Breast epithelium (tissue), 4 donors: ENCODE measurements around the gene GOLGA6A. TPM values are rescaled to one million over a fixed set of nuclear protein-coding genes. Genes with fewer than 3 reads are reported as not detected.
A peak's percentile ranks its signal among the peaks of the same experiment; 100 is the strongest.

Source experiments
- DNase-seq, 2 donors: peaks; one replicate each; pipeline ENCODE4 v3.0.0-alpha.2; 2019; ENCODE audit warnings: low spot score in 2 of 2
- H3K27ac ChIP-seq, 2 donors: fragments of 200-600 bp; sonication (generic) in 1 of 2; one replicate each; pipeline ENCODE4 v1.5.1; 2016 to 2019; ENCODE audit warnings: mild to moderate bottlenecking in 1 of 2
- H3K27me3 ChIP-seq, 2 donors: fragments of 200-600 bp; sonication (generic) in 1 of 2; one replicate each; pipeline versions ENCODE4 v1.5.1 to v1.6.0; 2017 to 2019; ENCODE audit warnings: control low read depth in 1 of 2, mild to moderate bottlenecking in 1 of 2
- H3K36me3 ChIP-seq: fragments of 200-600 bp; one replicate; pipeline ENCODE4 v1.5.1; 2019
- H3K4me1 ChIP-seq, 2 donors: fragments of 200-600 bp; sonication (generic); one replicate each; pipeline ENCODE4 v1.5.1; 2016 to 2019; ENCODE audit warnings: control low read depth in 1 of 2
- H3K4me3 ChIP-seq, 3 donors: fragments of 200-600 bp; sonication (generic); 1 replicate in 2 of 3; 2 replicates in 1 of 3; pipeline ENCODE4 v1.5.1; 2016 to 2019; ENCODE audit warnings: mild to moderate bottlenecking in 3 of 3, moderate library complexity in 2 of 3
- H3K9me3 ChIP-seq, 2 donors: fragments of 200-600 bp; sonication (generic) in 1 of 2; one replicate each; pipeline ENCODE4 v1.5.1; 2016 to 2019; ENCODE audit warnings: control low read depth in 1 of 2
- CTCF ChIP-seq, 3 donors: fragments of 450-650 bp; IDR thresholded peaks; one replicate each; pipeline ENCODE4 v1.5.1; 2016 to 2017; ENCODE audit warnings: antibody characterized with exemption in 3 of 3, mild to moderate bottlenecking in 3 of 3, moderate library complexity in 3 of 3
- POLR2A ChIP-seq: fragments of 450-650 bp; IDR thresholded peaks from one replicate; pipeline ENCODE4 v1.6.1; 2016; ENCODE audit warnings: antibody characterized with exemption, mild to moderate bottlenecking, moderate library complexity
- POLR2AphosphoS5 ChIP-seq, 3 donors: sonication (generic); formaldehyde crosslinking; IDR thresholded peaks; one replicate each; pipeline ENCODE4 v1.6.1; 2017; ENCODE audit warnings: antibody characterized with exemption in 3 of 3
- intact Hi-C: fragments of 100-400 bp; cut with DNase I; formaldehyde crosslinking; loops from one replicate; pipeline ENCODE4 v1.15.1; 2023; ENCODE audit warnings: low total_unique reads
- total RNA-seq, 3 donors: library from RNA; depleted of rRNA; stranded (reverse); fragments of >200 nt; gene quantifications; one replicate each; pipeline ENCODE4 v1.1.0, GENCODE V29; 2016

Gene GOLGA6A
- total RNA-seq, 3 donors from 2014 or later = 1.0 TPM; not detected in 2

- TF ChIP-seq CTCF (IDR thresholded peaks at IDR 0.05) = no peak
- no peak for TF ChIP-seq POLR2A
- TF ChIP-seq POLR2AphosphoS5 (IDR thresholded peaks at IDR 0.05) = no peak
- H3K9me3 ChIP-seq = no peaks in the 10 kb centered on the region
- intact Hi-C loops = no loop called here
- H3K4me3 ChIP-seq = no peak overlapping the region
- no peak for DNase-seq
- peak overlapping the region; percentile 61 to 92 for H3K27ac ChIP-seq
- peaks cover 0 to 3% of the 10 kb centered on the region in 2 donors for H3K4me1 ChIP-seq
- H3K27me3 ChIP-seq = no peaks in the 10 kb centered on the region
- no peaks in the 10 kb centered on the region for H3K36me3 ChIP-seq
These were observed 38.7 kb downstream of the GOLGA6A start for GRCh38 chr15:74043425-74044266.

- Histone ChIP-seq H3K27me3 (no peaks in the 10 kb centered on the region), H3K4me3 (no peak overlapping the region), H3K9me3 (no peaks in the 10 kb centered on the region), H3K36me3 (no peaks in the 10 kb centered on the region), H3K27ac (peak overlapping the region; percentile 61 to 92), H3K4me1 (no peaks in the 10 kb centered on the region)
- TF ChIP-seq POLR2A (no peak), CTCF (IDR thresholded peaks at IDR 0.05) (no peak), POLR2AphosphoS5 (IDR thresholded peaks at IDR 0.05) (no peak)
- no peak for DNase-seq
- intact Hi-C loops = no loop called here
These were observed 39.5 kb downstream of the GOLGA6A start for GRCh38 chr15:74042603-74043424.

DNA sequence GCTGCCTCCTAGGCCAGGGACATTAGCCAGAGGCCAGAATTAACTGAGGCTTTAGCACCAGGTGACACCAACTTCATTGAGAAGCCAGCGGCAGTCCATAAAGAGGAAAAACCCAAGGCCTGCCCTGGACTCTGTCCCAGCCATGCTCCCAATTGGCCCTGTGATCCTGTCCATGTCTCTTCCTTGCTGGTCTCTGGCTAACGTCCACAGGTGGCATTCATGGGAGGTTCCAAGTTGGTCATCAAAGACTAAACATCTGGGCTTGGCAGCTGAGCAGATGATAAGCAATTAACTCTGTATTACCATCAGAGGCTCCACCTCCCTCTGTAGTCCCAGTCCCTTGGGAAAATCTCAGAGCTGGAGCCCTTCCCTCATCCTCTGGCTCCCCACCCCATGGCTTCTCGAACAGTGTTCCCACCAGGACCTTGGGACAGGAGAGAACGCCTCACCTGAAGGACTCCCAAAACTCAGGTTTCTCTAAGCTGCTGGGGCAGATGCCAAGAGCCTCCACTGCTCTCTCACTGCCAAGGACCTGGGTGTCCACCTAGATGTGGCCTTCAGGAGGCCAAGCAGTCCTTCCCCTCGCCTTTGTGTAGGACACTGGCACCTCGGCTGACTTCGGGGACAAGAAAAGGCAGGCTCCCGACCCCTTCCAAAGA is 40.4 kb downstream of the GOLGA6A start:
- no peaks in the 10 kb centered on the region for H3K9me3 ChIP-seq
- TF ChIP-seq POLR2A (no peak), POLR2AphosphoS5 (IDR thresholded peaks at IDR 0.05) (no peak), CTCF (IDR thresholded peaks at IDR 0.05) (no peak)
- intact Hi-C loops = no loop called here
- no peaks in the 10 kb centered on the region for H3K27me3 ChIP-seq
- peak overlapping the region in 1 of 2 donors; percentile 87 for H3K27ac ChIP-seq
- no peak overlapping the region for H3K4me3 ChIP-seq
- no peaks in the 10 kb centered on the region for H3K4me1 ChIP-seq
- no peak for DNase-seq
- H3K36me3 ChIP-seq = no peaks in the 10 kb centered on the region

DNA sequence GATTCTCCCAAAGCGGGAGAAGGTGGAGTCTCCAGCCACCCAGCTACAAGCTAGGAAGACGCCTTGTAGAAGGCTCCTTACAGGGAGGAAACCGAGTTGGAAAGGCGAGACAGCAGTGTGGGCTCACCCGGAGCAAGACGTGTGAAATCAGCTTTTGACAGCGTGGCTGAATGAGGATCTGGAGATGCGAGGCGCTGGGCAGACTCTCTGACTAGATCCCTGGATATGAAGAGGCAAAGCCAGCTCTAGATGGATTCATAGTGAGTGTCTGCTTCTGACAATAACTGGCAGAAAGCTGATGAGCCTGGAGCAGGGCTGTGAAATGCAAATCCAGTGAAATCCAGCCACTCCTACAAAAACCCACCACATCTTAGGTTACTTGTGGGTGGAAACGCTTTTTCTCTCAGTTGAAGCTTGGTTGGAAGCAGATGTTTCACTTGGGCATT is 41.0 kb downstream of the GOLGA6A start:
- no peaks in the 10 kb centered on the region for H3K27me3 ChIP-seq
- intact Hi-C loops = no loop called here
- H3K4me1 ChIP-seq = no peaks in the 10 kb centered on the region
- DNase-seq = no peak
- no peak for TF ChIP-seq POLR2AphosphoS5 (IDR thresholded peaks at IDR 0.05)
- no peak for TF ChIP-seq CTCF (IDR thresholded peaks at IDR 0.05)
- no peak for TF ChIP-seq POLR2A
- no peaks in the 10 kb centered on the region for H3K9me3 ChIP-seq
- H3K36me3 ChIP-seq = no peaks in the 10 kb centered on the region
- peak overlapping the region; percentile 58 to 87 for H3K27ac ChIP-seq
- H3K4me3 ChIP-seq = no peak overlapping the region
